ENCODE measurements around the gene SEC22A.

- TF ChIP-seq POLR2AphosphoS5 (IDR thresholded peaks at IDR 0.05; ENCODE audit: low read depth, low read length) (no peak), POLR2A (IDR thresholded peaks at IDR 0.05; ENCODE audit: low read depth, low read length) (no peak), TAF1 (IDR thresholded peaks at IDR 0.05; ENCODE audit: borderline replicate concordance, low read depth, low read length) (no peak)
These were observed 84.7 kb downstream of the SEC22A start for GRCh38 chr3:123286308-123287023.

All from GM12892 (cell line).